ENCODE results near the gene CENPL. TPM values are rescaled to one million over a fixed set of nuclear protein-coding genes. Genes with fewer than 3 reads are reported as not detected.
"Not testable (repeated sequence)": the region's sequence is repeated elsewhere in the genome, so short reads cannot be mapped to it uniquely, and the experiment has no call there.

The CENPL gene
- total RNA-seq, 4 donors from 2014 or later: 3.2 to 8.5 (median 5.6) TPM

- peaks cover 34% of the 10 kb centered on the region for H3K36me3 ChIP-seq
- H3K27me3 ChIP-seq: no peaks in the 10 kb centered on the region
- TF ChIP-seq POLR2A (IDR thresholded peaks at IDR 0.05): no peak
- TF ChIP-seq POLR2AphosphoS5 (IDR thresholded peaks at IDR 0.05): no peak
- TF ChIP-seq CTCF (IDR thresholded peaks at IDR 0.05): no peak
- TF ChIP-seq EP300 (IDR thresholded peaks at IDR 0.05): no peak
- WGBS: 95% methylated on average over 2 of the region's 2 CpGs
- no peak overlapping the region for H3K4me3 ChIP-seq
- H3K4me1 ChIP-seq: no peaks in the 10 kb centered on the region
- DNase-seq (ENCODE audit: low spot score in 2 of 2): no peak
- no peaks in the 10 kb centered on the region for H3K9me3 ChIP-seq
- no peak overlapping the region for H3K27ac ChIP-seq
These were observed 34.8 kb downstream of the CENPL start for GRCh38 chr1:173789841-173790240.

GRCh38 chr1:173784997-173785396, 39.7 kb downstream of the CENPL start:
- WGBS: 93% methylated on average over 7 of the region's 7 CpGs
- H3K27me3 ChIP-seq: no peaks in the 10 kb centered on the region
- no peak overlapping the region for H3K27ac ChIP-seq
- no peaks in the 10 kb centered on the region for H3K4me1 ChIP-seq
- no peaks in the 10 kb centered on the region for H3K9me3 ChIP-seq
- H3K36me3 ChIP-seq: peaks cover 82% of the 10 kb centered on the region
- no peak overlapping the region for H3K4me3 ChIP-seq
- TF ChIP-seq EP300 (IDR thresholded peaks at IDR 0.05) (no peak), CTCF (IDR thresholded peaks at IDR 0.05) (no peak), POLR2A (IDR thresholded peaks at IDR 0.05) (no peak), POLR2AphosphoS5 (IDR thresholded peaks at IDR 0.05) (no peak)
- no peak for DNase-seq (ENCODE audit: low spot score in 2 of 2)

- WGBS: 90% methylated on average over 4 of the region's 4 CpGs
- no peaks in the 10 kb centered on the region for H3K27me3 ChIP-seq
- no peak overlapping the region for H3K4me3 ChIP-seq
- no peaks in the 10 kb centered on the region for H3K4me1 ChIP-seq
- no peaks in the 10 kb centered on the region for H3K9me3 ChIP-seq
- no peak for TF ChIP-seq POLR2AphosphoS5 (IDR thresholded peaks at IDR 0.05)
- no peak for TF ChIP-seq CTCF (IDR thresholded peaks at IDR 0.05)
- TF ChIP-seq EP300 (IDR thresholded peaks at IDR 0.05): no peak
- no peak for TF ChIP-seq POLR2A (IDR thresholded peaks at IDR 0.05)
- peaks cover 94% of the 10 kb centered on the region for H3K36me3 ChIP-seq
- H3K27ac ChIP-seq: no peak overlapping the region
- no peak for DNase-seq (ENCODE audit: low spot score in 2 of 2)
These were observed 44.7 kb downstream of the CENPL start for GRCh38 chr1:173779936-173780335.

DNA sequence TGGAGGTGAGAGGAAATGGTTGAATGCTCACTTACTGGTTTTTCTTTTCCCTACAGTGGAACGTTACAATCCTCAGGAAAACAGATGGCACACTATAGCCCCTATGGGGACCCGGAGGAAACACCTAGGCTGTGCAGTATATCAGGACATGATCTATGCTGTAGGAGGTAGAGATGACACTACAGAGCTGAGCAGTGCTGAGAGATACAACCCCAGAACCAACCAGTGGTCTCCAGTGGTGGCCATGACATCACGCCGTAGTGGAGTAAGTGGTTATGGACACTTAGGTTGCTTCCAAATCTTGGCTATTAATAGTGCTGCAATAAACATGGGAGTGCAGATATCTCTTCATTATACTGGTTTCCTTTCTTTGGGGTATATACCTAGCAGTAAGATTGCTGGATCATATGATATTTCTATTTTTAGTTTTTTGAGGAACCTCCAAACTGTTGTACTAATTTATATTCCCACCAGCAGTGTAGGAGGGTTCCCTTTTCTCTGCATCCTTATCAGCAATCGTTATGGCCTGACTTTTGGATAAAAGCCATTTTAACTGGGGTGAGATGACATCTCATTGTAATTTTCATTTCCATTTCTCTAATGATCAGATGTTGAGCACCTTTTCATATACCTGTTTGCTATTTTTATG, 49.0 kb downstream of the CENPL start:
- no peak overlapping the region for H3K27ac ChIP-seq
- no peaks in the 10 kb centered on the region for H3K27me3 ChIP-seq
- H3K9me3 ChIP-seq: no peaks in the 10 kb centered on the region
- no peaks in the 10 kb centered on the region for H3K4me1 ChIP-seq
- 87% methylated on average over 5 of the region's 5 CpGs for WGBS
- H3K4me3 ChIP-seq: no peak overlapping the region
- TF ChIP-seq CTCF (IDR thresholded peaks at IDR 0.05) (no peak), POLR2AphosphoS5 (IDR thresholded peaks at IDR 0.05) (no peak), POLR2A (IDR thresholded peaks at IDR 0.05) (no peak), EP300 (IDR thresholded peaks at IDR 0.05) (no peak)
- no peak for DNase-seq (ENCODE audit: low spot score in 2 of 2)
- H3K36me3 ChIP-seq: peaks cover 64% of the 10 kb centered on the region

DNA sequence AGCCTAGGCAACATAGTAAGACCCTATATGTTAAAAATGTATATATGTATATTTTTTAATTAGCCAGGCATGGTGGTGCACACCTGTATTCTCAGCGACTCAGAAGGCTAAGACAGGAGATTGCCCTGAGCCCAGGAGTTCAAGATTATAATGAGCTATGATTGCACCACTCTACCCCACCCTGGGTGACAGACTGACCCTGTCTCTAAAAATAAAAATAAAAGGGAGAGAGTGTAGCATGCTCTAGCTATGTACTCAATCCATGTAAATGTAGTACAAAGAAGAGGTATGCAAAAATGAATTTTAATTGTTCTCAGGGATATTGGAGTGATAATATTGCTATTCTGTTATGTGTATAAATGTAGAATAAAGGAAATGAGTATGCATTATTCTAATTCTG, 53.1 kb downstream of the CENPL start:
- no peak overlapping the region for H3K27ac ChIP-seq
- H3K27me3 ChIP-seq: no peaks in the 10 kb centered on the region
- no peak for DNase-seq (ENCODE audit: low spot score in 2 of 2)
- H3K36me3 ChIP-seq: peaks cover 50% of the 10 kb centered on the region
- H3K4me3 ChIP-seq: no peak overlapping the region
- no peaks in the 10 kb centered on the region for H3K9me3 ChIP-seq
- H3K4me1 ChIP-seq: no peaks in the 10 kb centered on the region
- WGBS: 100% methylated on average over 1 of the region's 1 CpG
- TF ChIP-seq POLR2AphosphoS5 (IDR thresholded peaks at IDR 0.05) (no peak), POLR2A (IDR thresholded peaks at IDR 0.05) (no peak), CTCF (IDR thresholded peaks at IDR 0.05) (no peak), EP300 (IDR thresholded peaks at IDR 0.05) (no peak)

DNA sequence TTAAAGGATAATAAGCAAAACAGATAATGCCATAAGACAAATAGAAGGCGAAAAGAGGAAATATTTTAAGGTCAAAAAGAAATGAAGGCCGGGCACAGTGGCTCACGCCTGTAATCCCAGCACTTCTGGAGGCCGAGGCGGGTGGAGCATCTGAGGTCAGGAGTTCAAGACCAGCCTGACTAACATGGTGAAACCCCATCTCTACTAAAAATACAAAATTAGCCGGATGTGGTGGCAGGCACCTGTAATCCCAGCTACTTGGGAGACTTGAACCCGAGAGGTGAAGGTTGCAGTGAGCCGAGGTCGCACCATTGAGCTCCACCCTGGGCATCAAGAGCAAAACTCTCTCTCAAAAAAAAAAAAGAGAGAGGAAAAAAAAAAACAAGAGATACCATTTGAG, 54.4 kb downstream of the CENPL start:
- DNase-seq (ENCODE audit: low spot score in 2 of 2); H3K27me3 ChIP-seq; H3K4me1 ChIP-seq; H3K27ac ChIP-seq; H3K4me3 ChIP-seq; H3K9me3 ChIP-seq: not testable (repeated sequence)
- 88% methylated on average over 9 of the region's 9 CpGs for whole genome bisulfite sequencing
- peaks cover 50% of the 10 kb centered on the region for H3K36me3 ChIP-seq

Measured in suprapubic skin (tissue), 4 donors.